ENCODE data around the gene OR4D6. TPM values are rescaled to one million over a fixed set of nuclear protein-coding genes. Genes with fewer than 3 reads are reported as not detected.

OR4D6 gene
- total RNA-seq, 1 donor from 2014 or later = not detected

GRCh38 chr11:59423835-59424234, 32.9 kb upstream of the OR4D6 start:
- Histone ChIP-seq H3K9me3 (replicated peaks) (no peaks in the 10 kb centered on the region), H3K4me1 (no peaks in the 10 kb centered on the region), H3K27ac (replicated peaks) (no peak overlapping the region), H3K36me3 (no peaks in the 10 kb centered on the region), H3K27me3 (ENCODE audit: low read depth) (no peaks in the 10 kb centered on the region), H3K4me3 (no peak overlapping the region)
- TF ChIP-seq CTCF (IDR thresholded peaks at IDR 0.05; ENCODE audit: borderline replicate concordance) = no peak
- intact Hi-C loops (cut with micrococcal nuclease) = loop anchor here (10.0 kb wide), 1 partner anchor 249 kb away; the partner anchor contains the start of gene DTX4
- no peak for DNase-seq

- intact Hi-C loops (cut with micrococcal nuclease) = loop anchor here (10.0 kb wide), 1 partner anchor 250 kb away; the partner anchor contains the start of gene DTX4
- H3K4me3 ChIP-seq = no peak overlapping the region
- no peaks in the 10 kb centered on the region for H3K9me3 ChIP-seq (replicated peaks)
- H3K4me1 ChIP-seq = no peaks in the 10 kb centered on the region
- no peak overlapping the region for H3K27ac ChIP-seq (replicated peaks)
- TF ChIP-seq CTCF (IDR thresholded peaks at IDR 0.05; ENCODE audit: borderline replicate concordance) = no peak
- H3K27me3 ChIP-seq (ENCODE audit: low read depth) = no peaks in the 10 kb centered on the region
- no peak for DNase-seq
- H3K36me3 ChIP-seq = no peaks in the 10 kb centered on the region
Measured at GRCh38 chr11:59425131-59425530, 31.6 kb upstream of the OR4D6 start.

GRCh38 chr11:59426361-59427067, 30.2 kb upstream of the OR4D6 start, which contains the start of gene OR5A2:
TSS of gene OR5A2 (minus strand) at chr11:59426413. CDS start at chr11:59422953, 3,460 bp downstream.
- Histone ChIP-seq H3K27ac (replicated peaks) (no peak within 1 kb of the TSS), H3K4me3 (no peak within 1 kb of the TSS), H3K9me3 (replicated peaks) (no peaks in the 10 kb centered on the region), H3K27me3 (ENCODE audit: low read depth) (peaks cover 3% of the 10 kb centered on the region), H3K4me1 (no peaks in the 10 kb centered on the region), H3K36me3 (no peaks in the 10 kb centered on the region)
- no peak for TF ChIP-seq CTCF (IDR thresholded peaks at IDR 0.05; ENCODE audit: borderline replicate concordance)
- intact Hi-C loops (cut with micrococcal nuclease) = loop anchor here (10.0 kb wide), 1 partner anchor 252 kb away; the partner anchor contains the start of gene DTX4
- DNase-seq = no peak

- peaks cover 8% of the 10 kb centered on the region for H3K27me3 ChIP-seq (ENCODE audit: low read depth)
- TF ChIP-seq CTCF (IDR thresholded peaks at IDR 0.05; ENCODE audit: borderline replicate concordance) = no peak
- intact Hi-C loops (cut with micrococcal nuclease) = loop anchor here (10.0 kb wide), 1 partner anchor 252 kb away; the partner anchor contains the start of gene DTX4
Measured at GRCh38 chr11:59427068-59427382, 29.7 kb upstream of the OR4D6 start.

GRCh38 chr11:59429924-59430516, 26.7 kb upstream of the OR4D6 start:
- peak; percentile 67 for TF ChIP-seq CTCF (IDR thresholded peaks at IDR 0.05; ENCODE audit: borderline replicate concordance)
- Histone ChIP-seq H3K36me3 (no peaks in the 10 kb centered on the region), H3K27ac (replicated peaks) (no peak overlapping the region), H3K4me3 (no peak overlapping the region), H3K9me3 (replicated peaks) (no peaks in the 10 kb centered on the region), H3K4me1 (no peaks in the 10 kb centered on the region), H3K27me3 (ENCODE audit: low read depth) (peaks cover 14% of the 10 kb centered on the region)
- no peak for DNase-seq
- intact Hi-C loops (cut with micrococcal nuclease) = loop anchor here (10.0 kb wide), 1 partner anchor 255 kb away; the partner anchor contains the start of gene DTX4

More at GRCh38 chr11:59427068-59427382, 29.7 kb upstream of the OR4D6 start:
- Histone ChIP-seq H3K4me3 (no peak overlapping the region), H3K27ac (replicated peaks) (no peak overlapping the region), H3K9me3 (replicated peaks) (no peaks in the 10 kb centered on the region), H3K36me3 (no peaks in the 10 kb centered on the region), H3K4me1 (no peaks in the 10 kb centered on the region)
- no peak for DNase-seq
